Chondrocyte (in vitro differentiated cells): ENCODE results near the gene PLEKHG2. TPM values are rescaled to one million over a fixed set of nuclear protein-coding genes. Genes with fewer than 3 reads are reported as not detected.

Source experiments
- DNase-seq: peaks from one replicate; pipeline ENCODE4 v3.0.0; 2021; ENCODE audit warnings: mixed read lengths, low spot score
- H3K27ac Mint-ChIP-seq: one replicate; pipeline ENCODE4 v1.8.0; 2021; ENCODE audit warnings: mild to moderate bottlenecking, moderate library complexity, mixed read lengths; ENCODE audit not compliant: unreplicated experiment
- H3K27me3 Mint-ChIP-seq: 2 replicates; pipeline ENCODE4 v1.8.0; 2021; ENCODE audit warnings: low read depth, mixed read lengths
- H3K36me3 Mint-ChIP-seq: 2 replicates; pipeline ENCODE4 v1.8.0; 2021; ENCODE audit warnings: low read depth, mixed read lengths
- H3K4me1 Mint-ChIP-seq: 2 replicates; pipeline ENCODE4 v1.8.0; 2021; ENCODE audit warnings: low read depth, mild to moderate bottlenecking, mixed read lengths
- H3K4me3 Mint-ChIP-seq: one replicate; pipeline ENCODE4 v1.8.0; 2021; ENCODE audit warnings: mild to moderate bottlenecking, moderate library complexity, mixed read lengths; ENCODE audit not compliant: unreplicated experiment
- H3K9me3 Mint-ChIP-seq: 2 replicates; pipeline ENCODE4 v1.8.0; 2021; ENCODE audit warnings: low read depth, mixed read lengths
- total RNA-seq: library from RNA; stranded (reverse); gene quantifications from 3 replicates; pipeline ENCODE4 v1.2.1, GENCODE V29; 2021
- TF ChIP-seq, protein P1 (sequence below): fragments of 200-600 bp; sonication (generic); IDR thresholded peaks from 2 replicates; pipeline ENCODE4 v1.5.0; 2021; ENCODE audit warnings: antibody characterized with exemption, mild to moderate bottlenecking, moderate library complexity

The PLEKHG2 gene
- total RNA-seq, 1 donor from 2014 or later = 150 TPM

GRCh38 chr19:39400061-39400460, 12.4 kb upstream of the PLEKHG2 start:
- Mint-ChIP-seq H3K4me3 (no peak overlapping the region), H3K27me3 (no peaks in the 10 kb centered on the region), H3K4me1 (peaks cover 51% of the 10 kb centered on the region), H3K36me3 (peaks cover 3% of the 10 kb centered on the region), H3K9me3 (no peaks in the 10 kb centered on the region), H3K27ac (no peak overlapping the region)
- TF ChIP-seq, protein P1, sequence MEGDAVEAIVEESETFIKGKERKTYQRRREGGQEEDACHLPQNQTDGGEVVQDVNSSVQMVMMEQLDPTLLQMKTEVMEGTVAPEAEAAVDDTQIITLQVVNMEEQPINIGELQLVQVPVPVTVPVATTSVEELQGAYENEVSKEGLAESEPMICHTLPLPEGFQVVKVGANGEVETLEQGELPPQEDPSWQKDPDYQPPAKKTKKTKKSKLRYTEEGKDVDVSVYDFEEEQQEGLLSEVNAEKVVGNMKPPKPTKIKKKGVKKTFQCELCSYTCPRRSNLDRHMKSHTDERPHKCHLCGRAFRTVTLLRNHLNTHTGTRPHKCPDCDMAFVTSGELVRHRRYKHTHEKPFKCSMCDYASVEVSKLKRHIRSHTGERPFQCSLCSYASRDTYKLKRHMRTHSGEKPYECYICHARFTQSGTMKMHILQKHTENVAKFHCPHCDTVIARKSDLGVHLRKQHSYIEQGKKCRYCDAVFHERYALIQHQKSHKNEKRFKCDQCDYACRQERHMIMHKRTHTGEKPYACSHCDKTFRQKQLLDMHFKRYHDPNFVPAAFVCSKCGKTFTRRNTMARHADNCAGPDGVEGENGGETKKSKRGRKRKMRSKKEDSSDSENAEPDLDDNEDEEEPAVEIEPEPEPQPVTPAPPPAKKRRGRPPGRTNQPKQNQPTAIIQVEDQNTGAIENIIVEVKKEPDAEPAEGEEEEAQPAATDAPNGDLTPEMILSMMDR = no peak
- no peak for DNase-seq

- H3K36me3 Mint-ChIP-seq = no peaks in the 10 kb centered on the region
- H3K4me3 Mint-ChIP-seq = no peak overlapping the region
- peak overlapping the region; percentile 100 for H3K27ac Mint-ChIP-seq
- TF ChIP-seq, protein P1 = no peak
- no peaks in the 10 kb centered on the region for H3K9me3 Mint-ChIP-seq
- DNase-seq = no peak
- peaks cover 59% of the 10 kb centered on the region for H3K4me1 Mint-ChIP-seq
- no peaks in the 10 kb centered on the region for H3K27me3 Mint-ChIP-seq
These were observed 11.4 kb upstream of the PLEKHG2 start for GRCh38 chr19:39401070-39401548.

DNA sequence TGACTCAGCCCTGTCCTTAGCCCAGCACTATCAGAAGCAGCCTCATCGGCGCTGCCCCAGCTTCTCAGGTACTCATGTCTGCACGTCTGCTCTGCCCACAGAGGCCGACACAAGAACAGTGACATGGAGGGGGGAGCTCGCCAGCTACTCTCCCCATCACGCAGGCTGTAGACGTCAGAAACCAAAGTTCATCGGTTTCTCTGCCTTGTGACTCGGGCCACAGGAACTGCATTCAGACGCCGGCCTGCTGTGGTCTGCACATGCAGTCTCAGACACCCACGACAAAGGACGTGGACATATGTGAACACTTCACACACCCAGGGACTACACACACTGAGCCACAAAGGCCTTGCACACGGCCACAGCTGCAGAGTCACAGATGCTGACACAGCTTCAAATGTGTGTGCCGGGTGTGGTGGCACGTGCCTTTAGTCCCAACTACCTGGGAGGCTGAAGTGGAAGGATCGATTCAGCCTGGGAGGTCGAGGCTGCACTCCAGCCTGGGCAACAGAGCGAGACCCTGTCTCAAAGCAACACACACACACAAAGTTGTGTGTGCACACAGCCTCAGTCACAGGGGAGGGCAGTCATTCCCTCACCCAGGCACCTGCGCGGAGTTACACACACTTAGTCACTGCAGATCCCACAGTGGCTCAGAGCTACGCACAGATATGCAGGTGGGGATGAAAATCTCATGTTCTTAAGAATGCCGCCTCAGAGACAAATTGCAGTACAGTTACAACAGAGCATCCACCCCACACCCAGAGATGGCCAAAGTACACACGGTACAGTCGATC, 10.7 kb upstream of the PLEKHG2 start:
- H3K27me3 Mint-ChIP-seq = no peaks in the 10 kb centered on the region
- TF ChIP-seq, protein P1 = no peak
- H3K36me3 Mint-ChIP-seq = no peaks in the 10 kb centered on the region
- no peak for DNase-seq
- peak overlapping the region; percentile 100 for H3K27ac Mint-ChIP-seq
- H3K9me3 Mint-ChIP-seq = no peaks in the 10 kb centered on the region
- H3K4me3 Mint-ChIP-seq = no peak overlapping the region
- H3K4me1 Mint-ChIP-seq = peaks cover 62% of the 10 kb centered on the region

DNA sequence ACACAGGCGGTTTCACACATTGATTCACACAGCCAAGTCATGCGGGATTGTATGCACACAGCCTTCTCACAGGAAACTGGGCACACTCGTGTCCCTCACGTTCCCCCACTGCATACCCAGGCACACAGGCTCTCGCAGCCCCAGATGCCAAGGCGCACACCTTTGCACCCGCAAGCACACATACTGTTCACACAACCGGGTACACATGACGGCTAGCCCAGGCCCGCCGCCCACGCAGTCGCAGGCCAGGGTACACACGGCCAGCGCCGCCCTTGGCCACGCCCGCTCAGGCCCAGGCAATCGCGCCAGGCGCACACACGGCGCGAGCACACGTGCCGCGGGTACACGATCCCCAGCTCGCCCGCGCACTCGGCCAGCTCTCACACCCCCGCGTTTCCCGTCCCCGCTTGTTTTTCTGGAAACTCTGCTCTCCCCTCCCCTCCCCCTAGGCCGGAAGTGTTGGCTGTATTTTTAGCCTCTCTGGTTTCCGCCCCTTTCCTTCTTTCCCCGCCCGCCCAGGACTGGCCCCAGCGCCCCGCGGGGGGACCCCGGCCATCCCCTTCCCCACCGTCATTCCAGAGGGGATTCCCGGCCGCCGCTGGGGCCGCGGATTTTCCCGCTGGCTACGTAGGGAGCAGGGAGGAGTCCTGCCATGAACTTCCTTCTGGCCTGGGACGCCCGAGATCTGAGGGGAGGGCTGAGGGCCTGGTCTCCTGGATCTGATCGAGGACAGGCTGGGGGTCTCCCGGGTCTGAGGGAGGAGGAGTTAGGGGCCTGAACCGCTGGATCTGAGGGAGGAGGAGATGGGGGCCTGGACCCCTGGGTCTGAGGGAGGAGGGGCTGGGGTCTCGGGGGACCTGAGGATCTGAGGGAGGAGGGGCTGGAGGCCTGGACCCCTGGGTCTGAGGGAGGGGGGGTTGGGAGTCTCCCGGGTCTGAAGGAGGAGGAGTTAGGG, 9.8 kb upstream of the PLEKHG2 start:
- H3K9me3 Mint-ChIP-seq = no peaks in the 10 kb centered on the region
- no peak for DNase-seq
- H3K4me1 Mint-ChIP-seq = peaks cover 59% of the 10 kb centered on the region
- TF ChIP-seq, protein P1 = no peak
- H3K27ac Mint-ChIP-seq = peak overlapping the region; percentile 100
- H3K4me3 Mint-ChIP-seq = peak overlapping the region; percentile 82
- no peaks in the 10 kb centered on the region for H3K36me3 Mint-ChIP-seq
- no peaks in the 10 kb centered on the region for H3K27me3 Mint-ChIP-seq
